ENCODE measurements around the gene CCDC200. TPM values are rescaled to one million over a fixed set of nuclear protein-coding genes. Genes with fewer than 3 reads are reported as not detected.

The CCDC200 gene
- total and polyA plus RNA-seq, 2 of the 13 experiments (the other 11 are each of a cell fraction or from before 2014, with no cell fraction given), result not detected

- TF ChIP-seq MXI1 (IDR thresholded peaks at IDR 0.05; ENCODE audit: borderline replicate concordance, low read depth, low read length), result peak; percentile 88; the same call in 1 of the 3 replicates
- peak; percentile 84; the same call in 1 of the 2 replicates for TF ChIP-seq FOXC1 (CRISPR knock-in tag; IDR thresholded peaks at IDR 0.05; ENCODE audit: borderline replicate concordance)
- TF ChIP-seq MXD3 (CRISPR knock-in tag; IDR thresholded peaks at IDR 0.05), result peak; percentile 85
- peak; percentile 66; the same call in 1 of the 2 replicates for TF ChIP-seq PRDM10 (CRISPR knock-in tag; IDR thresholded peaks at IDR 0.05; ENCODE audit: low read depth)
- TF ChIP-seq ZBTB46 (CRISPR knock-in tag; IDR thresholded peaks at IDR 0.05; ENCODE audit: borderline replicate concordance), result peak; percentile 98; the same call in 1 of the 2 replicates
- no peak; the same call in 1 of the 2 replicates for TF ChIP-seq ZIK1 (CRISPR knock-in tag; IDR thresholded peaks at IDR 0.05; ENCODE audit: borderline replicate concordance, low read depth)
- TF ChIP-seq ZNF891 (CRISPR knock-in tag; IDR thresholded peaks at IDR 0.05), result peak; percentile 51; the same call in 1 of the 2 replicates
- TF ChIP-seq TCF7 (IDR thresholded peaks at IDR 0.05; ENCODE audit: low read depth), result no peak
- TF ChIP-seq ZNF512 (CRISPR knock-in tag; IDR thresholded peaks at IDR 0.05), result no peak
- no peak for TF ChIP-seq GABPA (IDR thresholded peaks at IDR 0.05; ENCODE audit: low read depth, low read length)
- TF ChIP-seq GABPA (CRISPR knock-in tag; IDR thresholded peaks at IDR 0.05; ENCODE audit: low read depth), result peak; percentile 14; the same call in 1 of the 2 replicates
- TF ChIP-seq ZNF772 (CRISPR knock-in tag; IDR thresholded peaks at IDR 0.05), result 0 out of 2 replicates have a peak, but pooled peaks have one; percentile 44
- TF ChIP-seq CENPX (CRISPR knock-in tag; IDR thresholded peaks at IDR 0.05), result no peak
- peak; percentile 73; the same call in 1 of the 2 replicates for TF ChIP-seq ARID4A (CRISPR knock-in tag; IDR thresholded peaks at IDR 0.05; ENCODE audit: borderline replicate concordance)
- TF ChIP-seq ELF4 (CRISPR knock-in tag; IDR thresholded peaks at IDR 0.05; ENCODE audit: borderline replicate concordance), result peak; percentile 78; the same call in 1 of the 2 replicates
These were observed 11.4 kb downstream of the CCDC200 start (continued) for GRCh38 chr17:43216762-43217613.

Data from HepG2 (cell line).